Measurements from ENCODE around the gene CALCOCO1.
"Not testable (repeated sequence)": the region's sequence is repeated elsewhere in the genome, so short reads cannot be mapped to it uniquely, and the experiment has no call there.

CALCOCO1 gene

DNA sequence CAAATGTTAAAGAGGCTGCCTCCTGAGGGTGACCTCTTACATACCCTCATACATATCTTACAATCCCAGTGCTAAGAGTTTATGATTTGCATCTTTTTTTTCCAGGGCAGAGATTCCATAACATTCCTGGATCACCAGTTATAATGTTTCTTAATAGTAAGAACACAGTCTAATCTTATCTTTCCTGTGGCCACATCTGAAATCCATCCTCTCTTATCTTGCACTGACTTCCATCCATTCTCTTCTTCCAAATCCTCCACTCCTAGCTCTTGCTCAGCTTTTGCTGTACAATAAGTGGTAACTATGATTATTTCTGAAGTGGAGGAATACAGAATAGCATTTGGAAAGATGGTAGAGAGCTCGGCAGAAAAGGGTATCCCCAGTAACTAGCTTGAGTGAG is 6.3 kb downstream of the CALCOCO1 start:
- TF ChIP-seq, protein P1, sequence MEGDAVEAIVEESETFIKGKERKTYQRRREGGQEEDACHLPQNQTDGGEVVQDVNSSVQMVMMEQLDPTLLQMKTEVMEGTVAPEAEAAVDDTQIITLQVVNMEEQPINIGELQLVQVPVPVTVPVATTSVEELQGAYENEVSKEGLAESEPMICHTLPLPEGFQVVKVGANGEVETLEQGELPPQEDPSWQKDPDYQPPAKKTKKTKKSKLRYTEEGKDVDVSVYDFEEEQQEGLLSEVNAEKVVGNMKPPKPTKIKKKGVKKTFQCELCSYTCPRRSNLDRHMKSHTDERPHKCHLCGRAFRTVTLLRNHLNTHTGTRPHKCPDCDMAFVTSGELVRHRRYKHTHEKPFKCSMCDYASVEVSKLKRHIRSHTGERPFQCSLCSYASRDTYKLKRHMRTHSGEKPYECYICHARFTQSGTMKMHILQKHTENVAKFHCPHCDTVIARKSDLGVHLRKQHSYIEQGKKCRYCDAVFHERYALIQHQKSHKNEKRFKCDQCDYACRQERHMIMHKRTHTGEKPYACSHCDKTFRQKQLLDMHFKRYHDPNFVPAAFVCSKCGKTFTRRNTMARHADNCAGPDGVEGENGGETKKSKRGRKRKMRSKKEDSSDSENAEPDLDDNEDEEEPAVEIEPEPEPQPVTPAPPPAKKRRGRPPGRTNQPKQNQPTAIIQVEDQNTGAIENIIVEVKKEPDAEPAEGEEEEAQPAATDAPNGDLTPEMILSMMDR (IDR thresholded peaks at IDR 0.05; ENCODE audit: low read depth, low read length): no peak
- DNase-seq (ENCODE audit: extremely low read depth, low read depth): no peak

DNA sequence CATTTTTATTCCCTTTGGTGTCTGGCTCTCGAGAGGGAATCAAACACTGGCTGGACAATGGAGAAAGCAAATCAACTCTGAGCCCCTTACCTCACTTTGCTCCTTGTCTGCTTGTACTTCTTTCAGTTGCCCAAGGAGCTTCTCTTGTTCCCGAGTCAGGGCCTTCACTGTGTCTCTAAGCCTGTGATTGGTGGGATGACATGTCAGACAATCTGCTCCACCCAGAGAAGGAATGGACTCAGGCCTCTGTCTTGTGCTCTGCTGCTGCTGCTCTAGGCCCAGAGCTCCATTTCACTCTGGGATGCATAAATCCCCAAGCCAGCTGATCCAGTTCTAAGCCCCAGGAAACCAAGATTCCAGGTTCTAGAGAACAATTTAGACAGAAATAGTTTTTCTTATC is 7.6 kb downstream of the CALCOCO1 start:
- TF ChIP-seq, protein P1 (IDR thresholded peaks at IDR 0.05; ENCODE audit: low read depth, low read length): no peak
- no peak for DNase-seq (ENCODE audit: extremely low read depth, low read depth)

GRCh38 chr12:53718567-53718966 is 8.7 kb downstream of the CALCOCO1 start:
- not testable (repeated sequence) for DNase-seq (ENCODE audit: extremely low read depth, low read depth)

DNA sequence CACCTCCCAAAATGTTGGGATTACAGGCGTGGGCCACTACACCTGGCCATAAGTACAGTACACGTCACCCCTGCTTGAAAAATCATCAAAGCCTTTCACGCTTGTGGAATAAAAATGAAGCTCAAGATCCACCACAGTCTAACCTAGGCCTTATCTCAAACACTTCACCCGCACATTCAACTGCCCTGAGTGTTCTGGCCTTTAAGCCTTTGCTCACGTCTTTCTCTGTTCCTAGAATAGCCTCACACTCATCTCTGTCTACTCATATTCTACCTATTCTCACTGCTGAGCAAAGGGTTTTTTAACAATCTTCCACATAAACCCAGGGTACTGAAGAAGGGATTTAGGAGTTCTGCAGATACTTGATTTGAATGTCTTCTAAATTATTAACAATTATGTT is 9.9 kb downstream of the CALCOCO1 start:
- DNase-seq (ENCODE audit: extremely low read depth, low read depth): no peak
- TF ChIP-seq, protein P1 (IDR thresholded peaks at IDR 0.05; ENCODE audit: low read depth, low read length): no peak

GRCh38 chr12:53714004-53714403 is 13.2 kb downstream of the CALCOCO1 start:
- no peak for DNase-seq (ENCODE audit: extremely low read depth, low read depth)
- TF ChIP-seq, protein P1 (IDR thresholded peaks at IDR 0.05; ENCODE audit: low read depth, low read length): no peak

- TF ChIP-seq, protein P1 (IDR thresholded peaks at IDR 0.05; ENCODE audit: low read depth, low read length): no peak
- no peak for DNase-seq (ENCODE audit: extremely low read depth, low read depth)
Observed at GRCh38 chr12:53713516-53713915, 13.7 kb downstream of the CALCOCO1 start.

DNA sequence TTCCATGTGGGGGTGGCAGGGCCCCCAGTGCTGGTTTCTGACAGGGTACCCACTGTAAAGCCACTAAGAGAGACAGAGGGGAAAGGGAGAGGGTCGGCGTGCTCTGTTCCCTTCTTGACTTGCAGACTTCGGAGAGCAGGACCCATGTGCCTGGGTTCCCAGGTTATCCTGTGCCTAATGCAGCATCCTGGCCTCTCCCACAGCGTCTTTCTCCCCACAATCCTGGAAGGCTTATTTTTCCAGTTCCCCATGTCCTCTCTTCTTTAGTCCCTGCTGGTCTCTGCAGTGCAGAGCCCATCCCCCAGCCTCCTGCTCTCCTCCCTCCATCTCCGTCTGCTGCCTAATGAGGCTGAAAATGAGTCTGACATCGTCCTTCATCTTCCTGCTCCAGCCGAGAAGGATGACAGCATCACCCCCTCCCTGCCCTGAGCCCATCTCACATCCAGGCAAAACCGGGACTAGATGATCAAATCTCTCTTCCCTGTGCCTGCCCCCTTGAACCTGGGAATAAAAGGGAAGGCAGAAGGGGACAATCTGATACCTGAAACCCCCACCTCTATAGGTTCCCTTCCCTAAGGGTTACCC is 15.1 kb downstream of the CALCOCO1 start:
- TF ChIP-seq, protein P1 (IDR thresholded peaks at IDR 0.05; ENCODE audit: low read depth, low read length): no peak
- DNase-seq (ENCODE audit: extremely low read depth, low read depth): no peak

DNA sequence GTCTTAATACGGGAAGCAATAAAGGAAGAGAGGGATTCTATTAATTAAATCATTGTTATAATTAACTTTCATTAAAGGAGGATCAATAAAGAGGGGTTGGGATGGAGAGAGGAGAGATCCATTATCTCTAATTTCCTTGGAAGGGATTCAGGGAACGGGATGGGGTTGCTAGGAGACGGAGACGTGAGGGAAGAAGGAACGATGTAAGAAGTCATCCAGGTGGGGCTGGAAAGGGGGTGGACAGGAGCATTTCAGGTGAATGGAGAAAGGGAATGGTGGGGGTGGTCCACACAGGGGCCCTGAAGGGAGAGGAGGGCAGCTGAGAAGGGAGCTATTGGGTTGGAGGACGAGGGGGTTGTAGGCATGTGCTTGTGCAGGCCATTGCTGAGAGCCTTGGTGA is 17.2 kb downstream of the CALCOCO1 start:
- TF ChIP-seq, protein P1 (IDR thresholded peaks at IDR 0.05; ENCODE audit: low read depth, low read length): no peak
- no peak for DNase-seq (ENCODE audit: extremely low read depth, low read depth)

All from AG09319 (cell line).